GM23338 (cell line): ENCODE data around the gene PHC2. TPM values are rescaled to one million over a fixed set of nuclear protein-coding genes. Genes with fewer than 3 reads are reported as not detected.
"Not testable (repeated sequence)": the region's sequence is repeated elsewhere in the genome, so short reads cannot be mapped to it uniquely, and the experiment has no call there.

Source experiments
- ATAC-seq: fragments of 200-7000 bp; cut with Tn5 transposase; 3 replicates; pipeline ENCODE4 v1.9.1; 2020
- DNase-seq: peaks from one replicate; pipeline ENCODE4 v3.0.0-alpha.2; 2015; ENCODE audit warnings: low spot score
- H2AFZ ChIP-seq: fragments of 200-600 bp; sonication (generic); 2 replicates; pipeline ENCODE4 v1.8.0; 2016; ENCODE audit warnings: antibody characterized with exemption, mild to moderate bottlenecking, moderate library complexity
- H3F3A ChIP-seq: fragments of 200-600 bp; sonication (generic); replicated peaks from 2 replicates; pipeline ENCODE4 v1.8.0; 2017; ENCODE audit warnings: antibody characterized with exemption, mixed run types, low read depth
- H3K27ac ChIP-seq: fragments of 200-600 bp; sonication (generic); 2 replicates; pipeline ENCODE4 v1.6.1; 2016; ENCODE audit warnings: low read depth
- H3K27me3 ChIP-seq: fragments of 200-600 bp; sonication (generic); 2 replicates; pipeline ENCODE4 v1.8.0; 2016; ENCODE audit warnings: mild to moderate bottlenecking, mixed run types, moderate library complexity; ENCODE audit not compliant: insufficient read depth
- H3K36me3 ChIP-seq: fragments of 200-600 bp; sonication (generic); 2 replicates; pipeline ENCODE4 v1.8.0; 2016; ENCODE audit warnings: mild to moderate bottlenecking; ENCODE audit not compliant: insufficient read depth
- H3K4me1 ChIP-seq: fragments of 200-600 bp; sonication (generic); 2 replicates; pipeline ENCODE4 v1.8.0; 2016; ENCODE audit warnings: mild to moderate bottlenecking, moderate library complexity; ENCODE audit not compliant: insufficient read depth
- H3K4me2 ChIP-seq: fragments of 200-600 bp; sonication (generic); 2 replicates; pipeline ENCODE4 v1.7.1; 2017; ENCODE audit warnings: mixed run types
- H3K4me3 ChIP-seq: fragments of 200-600 bp; sonication (generic); 2 replicates; pipeline ENCODE4 v1.6.1; 2016; ENCODE audit warnings: mixed run types
- H3K79me2 ChIP-seq: fragments of 200-600 bp; sonication (generic); replicated peaks from 2 replicates; pipeline ENCODE4 v1.8.0; 2017; ENCODE audit warnings: mild to moderate bottlenecking; ENCODE audit not compliant: insufficient read depth
- H3K9me2 ChIP-seq: fragments of 200-600 bp; sonication (generic); 2 replicates; pipeline ENCODE4 v1.8.0; 2017; ENCODE audit not compliant: insufficient read depth
- H4K20me1 ChIP-seq: fragments of 200-600 bp; sonication (generic); replicated peaks from 2 replicates; pipeline ENCODE4 v1.8.0; 2017; ENCODE audit warnings: mild to moderate bottlenecking; ENCODE audit not compliant: insufficient read depth
- H3K27ac Mint-ChIP-seq: 2 replicates; pipeline ENCODE4 v1.8.0; 2020; ENCODE audit warnings: inconsistent platforms, mild to moderate bottlenecking, moderate library complexity, mixed read lengths
- H3K27me3 Mint-ChIP-seq: 3 replicates; pipeline ENCODE4 v1.8.0; 2022; ENCODE audit warnings: low read depth, mild to moderate bottlenecking, moderate library complexity, mixed read lengths, inconsistent platforms; ENCODE audit not compliant: insufficient read depth, poor library complexity
- H3K36me3 Mint-ChIP-seq: 3 replicates; pipeline ENCODE4 v1.8.0; 2021; ENCODE audit warnings: low read depth, mild to moderate bottlenecking, inconsistent platforms, moderate library complexity, mixed read lengths
- H3K4me1 Mint-ChIP-seq: 3 replicates; pipeline ENCODE4 v1.8.0; 2020; ENCODE audit warnings: mild to moderate bottlenecking, inconsistent platforms, mixed read lengths
- H3K4me3 Mint-ChIP-seq: 3 replicates; pipeline ENCODE4 v1.8.0; 2021; ENCODE audit warnings: moderate library complexity, mild to moderate bottlenecking, inconsistent platforms, mixed read lengths
- H3K9me3 Mint-ChIP-seq: 3 replicates; pipeline ENCODE4 v1.8.0; 2020; ENCODE audit warnings: moderate library complexity, mild to moderate bottlenecking, inconsistent platforms, mixed read lengths
- EZH2phosphoT487 ChIP-seq: fragments of 200-600 bp; sonication (generic); IDR thresholded peaks from one replicate; pipeline ENCODE4 v1.8.1; 2018; ENCODE audit warnings: antibody characterized with exemption; ENCODE audit not compliant: unreplicated experiment
- JUNB ChIP-seq: IDR thresholded peaks from one replicate; pipeline ENCODE4 v1.6.1; 2016; ENCODE audit warnings: antibody characterized with exemption; ENCODE audit not compliant: unreplicated experiment
- NANOG ChIP-seq: IDR thresholded peaks from 2 replicates; pipeline ENCODE4 v1.6.1; 2016; ENCODE audit warnings: antibody characterized with exemption, borderline replicate concordance
- POLR2AphosphoS5 ChIP-seq: IDR thresholded peaks from 2 replicates; pipeline ENCODE4 v1.6.1; 2016; ENCODE audit warnings: antibody characterized with exemption, low read depth
- polyA plus RNA-seq: library from polyadenylated mRNA; unstranded; fragments of >200 nt; fragmentation: Nextera tagmentation; extraction: Ambion mirVana; gene quantifications from 2 replicates; pipeline ENCODE4 v1.2.1, GENCODE V29; 2016
- total RNA-seq: library from RNA; depleted of rRNA; stranded (reverse); fragments of >200 nt; shearing (Covaris generic); gene quantifications from 2 replicates; pipeline ENCODE4 v1.2.3, GENCODE V29; 2014
- TF ChIP-seq, protein P1 (sequence below), 2 experiments: fragments of 200-600 bp in 1 of 2; sonication (generic) in 1 of 2; conservative IDR thresholded peaks; 2 replicates each; pipeline versions ENCODE4 v1.5.1 to v1.6.1; 2016 to 2017; ENCODE audit warnings: antibody characterized with exemption in 2 of 2, low read depth in 2 of 2, mild to moderate bottlenecking in 2 of 2, moderate library complexity in 1 of 2
- TF ChIP-seq, protein P2 (sequence below): IDR thresholded peaks from one replicate; pipeline ENCODE4 v1.6.1; 2018; ENCODE audit warnings: antibody characterized with exemption; ENCODE audit not compliant: unreplicated experiment

Gene PHC2
- total and polyA plus RNA-seq, 2 experiments from 2014 or later: 1.7 to 7.3 TPM

DNA sequence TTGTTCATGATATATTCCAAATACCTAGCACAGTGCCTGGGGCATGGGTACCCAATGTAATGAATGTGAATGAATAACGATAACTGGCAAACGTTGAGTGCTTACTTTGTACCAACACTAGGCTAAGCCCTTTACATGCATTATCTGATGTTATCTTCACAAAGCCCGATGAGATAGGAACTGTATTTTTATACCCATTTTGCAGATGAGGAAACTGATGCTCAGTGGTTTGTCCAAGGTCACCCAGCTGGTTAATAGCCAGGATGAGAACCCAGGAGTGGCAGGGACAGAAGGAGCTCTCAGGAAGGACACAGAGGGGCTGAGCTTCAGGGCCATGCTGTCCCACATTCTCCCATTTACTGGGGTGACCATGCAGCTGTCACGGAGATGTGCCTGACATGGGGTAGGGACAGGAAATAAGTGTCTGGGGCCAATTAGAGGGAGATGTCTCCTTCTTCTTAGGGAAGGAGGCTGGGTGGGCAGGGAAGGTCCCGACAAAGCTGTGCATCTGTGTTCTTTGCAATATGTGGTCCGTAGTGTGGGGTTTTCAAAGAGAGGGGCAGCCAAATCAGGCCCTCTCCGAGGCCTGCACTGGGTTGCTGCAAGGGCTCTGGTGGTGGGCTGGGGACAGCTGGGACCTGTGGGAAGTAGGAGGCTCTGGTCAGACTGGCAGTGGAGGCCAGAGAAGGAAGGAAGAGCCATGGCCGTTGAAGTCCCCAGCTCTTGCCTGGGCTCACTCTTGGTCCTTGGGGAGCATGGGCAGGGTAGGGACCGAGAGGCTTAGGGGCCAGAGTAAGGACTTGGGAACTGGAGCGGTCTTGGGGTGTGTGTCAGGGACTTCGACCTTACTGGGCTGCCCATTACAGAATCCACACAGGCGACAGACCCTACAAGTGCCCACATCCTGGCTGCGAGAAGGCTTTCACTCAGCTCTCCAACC is 136.6 kb downstream of the PHC2 start:
- no peaks in the 10 kb centered on the region for H3F3A ChIP-seq
- H3K4me3 ChIP-seq: no peak overlapping the region
- DNase-seq (no peak), ATAC-seq (no peak; the same call in 2 of the 3 replicates)
- H4K20me1 ChIP-seq: no peaks in the 10 kb centered on the region; the same call in 1 of the 2 replicates
- no peak overlapping the region; the same call in 2 of the 3 replicates for H3K4me3 Mint-ChIP-seq
- peaks cover 6% of the 10 kb centered on the region; the same call in 1 of the 3 replicates for H3K4me1 Mint-ChIP-seq
- no peak for TF ChIP-seq JUNB
- TF ChIP-seq POLR2AphosphoS5: no peak
- TF ChIP-seq, protein P1, sequence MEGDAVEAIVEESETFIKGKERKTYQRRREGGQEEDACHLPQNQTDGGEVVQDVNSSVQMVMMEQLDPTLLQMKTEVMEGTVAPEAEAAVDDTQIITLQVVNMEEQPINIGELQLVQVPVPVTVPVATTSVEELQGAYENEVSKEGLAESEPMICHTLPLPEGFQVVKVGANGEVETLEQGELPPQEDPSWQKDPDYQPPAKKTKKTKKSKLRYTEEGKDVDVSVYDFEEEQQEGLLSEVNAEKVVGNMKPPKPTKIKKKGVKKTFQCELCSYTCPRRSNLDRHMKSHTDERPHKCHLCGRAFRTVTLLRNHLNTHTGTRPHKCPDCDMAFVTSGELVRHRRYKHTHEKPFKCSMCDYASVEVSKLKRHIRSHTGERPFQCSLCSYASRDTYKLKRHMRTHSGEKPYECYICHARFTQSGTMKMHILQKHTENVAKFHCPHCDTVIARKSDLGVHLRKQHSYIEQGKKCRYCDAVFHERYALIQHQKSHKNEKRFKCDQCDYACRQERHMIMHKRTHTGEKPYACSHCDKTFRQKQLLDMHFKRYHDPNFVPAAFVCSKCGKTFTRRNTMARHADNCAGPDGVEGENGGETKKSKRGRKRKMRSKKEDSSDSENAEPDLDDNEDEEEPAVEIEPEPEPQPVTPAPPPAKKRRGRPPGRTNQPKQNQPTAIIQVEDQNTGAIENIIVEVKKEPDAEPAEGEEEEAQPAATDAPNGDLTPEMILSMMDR (conservative IDR thresholded peaks at IDR 0.05; ENCODE audit: low read depth in 2 of 2): no peak
- H3K4me1 ChIP-seq: no peaks in the 10 kb centered on the region
- H3K36me3 Mint-ChIP-seq: peaks cover 45% of the 10 kb centered on the region
- H3K9me2 ChIP-seq: no peaks in the 10 kb centered on the region
- H3K27ac Mint-ChIP-seq: no peak overlapping the region
- no peak overlapping the region for H3K27ac ChIP-seq
- no peak overlapping the region for H2AFZ ChIP-seq
- no peaks in the 10 kb centered on the region; the same call in 1 of the 2 replicates for H3K36me3 ChIP-seq
- no peaks in the 10 kb centered on the region for H3K27me3 ChIP-seq
- H3K27me3 Mint-ChIP-seq: peaks cover 4% of the 10 kb centered on the region
- no peaks in the 10 kb centered on the region for H3K9me3 Mint-ChIP-seq
- no peak overlapping the region for H3K4me2 ChIP-seq
- 0 out of 2 replicates have a peak, but pooled peaks cover 3% of the 10 kb centered on the region for H3K79me2 ChIP-seq

DNA sequence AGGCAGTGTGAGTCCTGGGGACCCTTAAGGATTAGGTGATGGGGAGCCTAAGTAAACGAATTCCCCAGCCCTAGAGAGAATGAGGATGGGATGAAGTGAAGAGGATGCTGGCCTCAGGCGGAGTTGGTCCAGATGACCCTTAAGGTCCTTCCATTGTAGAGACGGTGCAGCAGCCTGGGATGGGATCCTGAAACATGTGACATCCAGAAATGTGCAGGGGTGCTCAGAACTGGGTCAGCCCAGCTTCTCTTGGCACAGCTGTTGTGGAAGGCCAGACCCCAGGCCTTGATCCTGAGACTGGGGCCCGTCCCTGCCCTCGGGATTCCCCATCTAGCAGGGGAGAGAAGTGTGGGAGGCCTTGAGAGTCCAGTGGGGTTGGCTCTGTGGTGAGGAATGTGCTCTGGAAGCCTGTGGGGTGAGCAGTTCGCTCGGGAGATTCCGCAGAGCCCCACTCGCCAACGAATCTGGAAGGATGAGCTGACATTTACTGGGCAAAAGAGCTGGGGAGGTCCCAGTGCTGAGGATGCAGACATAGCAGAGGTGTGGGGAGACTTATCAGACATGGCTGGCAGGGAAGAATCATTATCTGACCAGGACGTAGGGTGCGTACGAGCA is 138.1 kb downstream of the PHC2 start:
- Histone ChIP-seq H3K4me1 (no peaks in the 10 kb centered on the region), H3K36me3 (no peaks in the 10 kb centered on the region; the same call in 1 of the 2 replicates), H3F3A (no peaks in the 10 kb centered on the region), H3K79me2 (0 out of 2 replicates have a peak, but pooled peaks cover 3% of the 10 kb centered on the region), H3K9me2 (no peaks in the 10 kb centered on the region), H3K27me3 (no peaks in the 10 kb centered on the region), H2AFZ (no peak overlapping the region), H3K4me3 (no peak overlapping the region), H4K20me1 (no peaks in the 10 kb centered on the region; the same call in none of the 2 replicates), H3K4me2 (no peak overlapping the region), H3K27ac (no peak overlapping the region)
- Mint-ChIP-seq H3K4me3 (no peak overlapping the region), H3K9me3 (no peaks in the 10 kb centered on the region; the same call in 1 of the 3 replicates), H3K27me3 (peaks cover 10% of the 10 kb centered on the region), H3K36me3 (peaks cover 41% of the 10 kb centered on the region), H3K4me1 (peaks cover 6% of the 10 kb centered on the region; the same call in 1 of the 3 replicates), H3K27ac (no peak overlapping the region)
- DNase-seq (no peak), ATAC-seq (no peak)
- TF ChIP-seq, protein P2, sequence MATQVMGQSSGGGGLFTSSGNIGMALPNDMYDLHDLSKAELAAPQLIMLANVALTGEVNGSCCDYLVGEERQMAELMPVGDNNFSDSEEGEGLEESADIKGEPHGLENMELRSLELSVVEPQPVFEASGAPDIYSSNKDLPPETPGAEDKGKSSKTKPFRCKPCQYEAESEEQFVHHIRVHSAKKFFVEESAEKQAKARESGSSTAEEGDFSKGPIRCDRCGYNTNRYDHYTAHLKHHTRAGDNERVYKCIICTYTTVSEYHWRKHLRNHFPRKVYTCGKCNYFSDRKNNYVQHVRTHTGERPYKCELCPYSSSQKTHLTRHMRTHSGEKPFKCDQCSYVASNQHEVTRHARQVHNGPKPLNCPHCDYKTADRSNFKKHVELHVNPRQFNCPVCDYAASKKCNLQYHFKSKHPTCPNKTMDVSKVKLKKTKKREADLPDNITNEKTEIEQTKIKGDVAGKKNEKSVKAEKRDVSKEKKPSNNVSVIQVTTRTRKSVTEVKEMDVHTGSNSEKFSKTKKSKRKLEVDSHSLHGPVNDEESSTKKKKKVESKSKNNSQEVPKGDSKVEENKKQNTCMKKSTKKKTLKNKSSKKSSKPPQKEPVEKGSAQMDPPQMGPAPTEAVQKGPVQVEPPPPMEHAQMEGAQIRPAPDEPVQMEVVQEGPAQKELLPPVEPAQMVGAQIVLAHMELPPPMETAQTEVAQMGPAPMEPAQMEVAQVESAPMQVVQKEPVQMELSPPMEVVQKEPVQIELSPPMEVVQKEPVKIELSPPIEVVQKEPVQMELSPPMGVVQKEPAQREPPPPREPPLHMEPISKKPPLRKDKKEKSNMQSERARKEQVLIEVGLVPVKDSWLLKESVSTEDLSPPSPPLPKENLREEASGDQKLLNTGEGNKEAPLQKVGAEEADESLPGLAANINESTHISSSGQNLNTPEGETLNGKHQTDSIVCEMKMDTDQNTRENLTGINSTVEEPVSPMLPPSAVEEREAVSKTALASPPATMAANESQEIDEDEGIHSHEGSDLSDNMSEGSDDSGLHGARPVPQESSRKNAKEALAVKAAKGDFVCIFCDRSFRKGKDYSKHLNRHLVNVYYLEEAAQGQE: no peak
- TF ChIP-seq NANOG (no peak), EZH2phosphoT487 (no peak), JUNB (no peak)

DNA sequence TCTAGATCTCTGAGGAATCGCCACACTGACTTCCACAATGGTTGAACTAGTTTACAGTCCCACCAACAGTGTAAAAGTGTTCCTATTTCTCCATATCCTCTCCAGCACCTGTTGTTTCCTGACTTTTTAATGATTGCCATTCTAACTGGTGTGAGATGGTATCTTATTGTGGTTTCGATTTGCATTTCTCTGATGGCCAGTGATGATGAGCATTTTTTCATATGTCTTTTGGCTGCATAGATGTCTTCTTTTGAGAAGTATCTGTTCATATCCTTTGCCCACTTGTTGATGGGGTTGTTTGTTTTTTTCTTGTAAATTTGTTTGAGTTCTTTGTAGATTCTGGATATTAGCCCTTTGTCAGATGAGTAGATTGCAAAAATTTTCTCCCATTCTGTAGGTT is 140.3 kb downstream of the PHC2 start:
- H3K4me1 ChIP-seq, DNase-seq, H3K27me3 Mint-ChIP-seq, H3K27ac Mint-ChIP-seq, H3K9me3 Mint-ChIP-seq, H3K27ac ChIP-seq, H3K27me3 ChIP-seq, H4K20me1 ChIP-seq, H3K4me3 ChIP-seq, H3F3A ChIP-seq, H3K9me2 ChIP-seq, H3K36me3 ChIP-seq, H3K4me2 ChIP-seq, H2AFZ ChIP-seq, H3K4me1 Mint-ChIP-seq, H3K79me2 ChIP-seq, ATAC-seq, H3K4me3 Mint-ChIP-seq: not testable (repeated sequence)
- peaks cover 26% of the 10 kb centered on the region for H3K36me3 Mint-ChIP-seq
